ENCODE data around the gene LPP.

The LPP gene

GRCh38 chr3:188326111-188326510 is 172.2 kb downstream of the LPP start:
- Histone ChIP-seq H3K27ac (no peak overlapping the region), H3K36me3 (replicated peaks) (no peaks in the 10 kb centered on the region), H3K27me3 (replicated peaks) (no peaks in the 10 kb centered on the region), H3K4me3 (ENCODE audit: low read depth, low read length) (no peak overlapping the region)
- no peak for TF ChIP-seq CTCF (IDR thresholded peaks at IDR 0.05; ENCODE audit: low read depth, low read length, missing control alignments)
- DNase-seq, result no peak
- in situ Hi-C loops (cut with HindIII; ENCODE audit: low pct_ligation_motif_present, low sequenced_read_pairs), result no loop called here

- Histone ChIP-seq H3K4me3 (ENCODE audit: low read depth, low read length) (no peak overlapping the region), H3K36me3 (replicated peaks) (no peaks in the 10 kb centered on the region), H3K27me3 (replicated peaks) (no peaks in the 10 kb centered on the region), H3K27ac (no peak overlapping the region)
- DNase-seq, result no peak
- TF ChIP-seq CTCF (IDR thresholded peaks at IDR 0.05; ENCODE audit: low read depth, low read length, missing control alignments), result no peak
- in situ Hi-C loops (cut with HindIII; ENCODE audit: low pct_ligation_motif_present, low sequenced_read_pairs), result no loop called here
Observed at GRCh38 chr3:188326968-188327367, 173.0 kb downstream of the LPP start.

GRCh38 chr3:188327433-188327832 is 173.5 kb downstream of the LPP start:
- in situ Hi-C loops (cut with HindIII; ENCODE audit: low pct_ligation_motif_present, low sequenced_read_pairs), result no loop called here
- no peak for DNase-seq
- H3K36me3 ChIP-seq (replicated peaks), result no peaks in the 10 kb centered on the region
- H3K4me3 ChIP-seq (ENCODE audit: low read depth, low read length), result no peak overlapping the region
- H3K27ac ChIP-seq, result no peak overlapping the region
- TF ChIP-seq CTCF (IDR thresholded peaks at IDR 0.05; ENCODE audit: low read depth, low read length, missing control alignments), result no peak
- H3K27me3 ChIP-seq (replicated peaks), result no peaks in the 10 kb centered on the region

GRCh38 chr3:188330138-188330537 is 176.2 kb downstream of the LPP start:
- H3K27ac ChIP-seq, result no peak overlapping the region
- DNase-seq, result no peak
- no peak overlapping the region for H3K4me3 ChIP-seq (ENCODE audit: low read depth, low read length)
- TF ChIP-seq CTCF (IDR thresholded peaks at IDR 0.05; ENCODE audit: low read depth, low read length, missing control alignments), result no peak
- no peaks in the 10 kb centered on the region for H3K36me3 ChIP-seq (replicated peaks)
- in situ Hi-C loops (cut with HindIII; ENCODE audit: low pct_ligation_motif_present, low sequenced_read_pairs), result no loop called here
- no peaks in the 10 kb centered on the region for H3K27me3 ChIP-seq (replicated peaks)

DNA sequence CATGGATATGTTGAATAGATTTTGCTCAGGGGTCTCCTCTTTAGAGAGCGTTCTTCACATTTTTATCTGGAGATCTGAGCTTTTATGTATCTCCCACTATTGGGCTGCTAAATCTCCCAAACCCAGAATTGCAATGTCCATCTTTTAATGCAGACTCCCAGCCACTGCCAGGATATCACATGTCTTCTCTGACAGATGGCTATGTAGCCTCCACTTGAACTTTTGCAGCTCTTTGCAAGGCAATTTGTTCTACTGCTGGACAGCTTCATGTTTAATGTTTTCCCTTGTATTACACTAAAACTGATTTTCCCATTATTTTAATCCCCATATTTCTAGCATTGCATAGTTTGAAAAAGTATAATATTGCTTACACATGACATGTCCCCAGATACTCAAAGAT is 177.2 kb downstream of the LPP start:
- Histone ChIP-seq H3K4me3 (ENCODE audit: low read depth, low read length) (no peak overlapping the region), H3K27me3 (replicated peaks) (no peaks in the 10 kb centered on the region), H3K27ac (no peak overlapping the region), H3K36me3 (replicated peaks) (no peaks in the 10 kb centered on the region)
- DNase-seq, result no peak
- no peak for TF ChIP-seq CTCF (IDR thresholded peaks at IDR 0.05; ENCODE audit: low read depth, low read length, missing control alignments)
- in situ Hi-C loops (cut with HindIII; ENCODE audit: low pct_ligation_motif_present, low sequenced_read_pairs), result no loop called here

GRCh38 chr3:188332085-188332484 is 178.1 kb downstream of the LPP start:
- H3K27ac ChIP-seq, result no peak overlapping the region
- in situ Hi-C loops (cut with HindIII; ENCODE audit: low pct_ligation_motif_present, low sequenced_read_pairs), result no loop called here
- H3K4me3 ChIP-seq (ENCODE audit: low read depth, low read length), result no peak overlapping the region
- no peaks in the 10 kb centered on the region for H3K27me3 ChIP-seq (replicated peaks)
- TF ChIP-seq CTCF (IDR thresholded peaks at IDR 0.05; ENCODE audit: low read depth, low read length, missing control alignments), result no peak
- H3K36me3 ChIP-seq (replicated peaks), result no peaks in the 10 kb centered on the region
- no peak for DNase-seq
